ENCODE measurements around the gene FOXE1.

FOXE1 gene

GRCh38 chr9:97848480-97849237, 4.4 kb upstream of the FOXE1 start:
- DNase-seq: peak; percentile 38

- no peak for DNase-seq
Measured at GRCh38 chr9:97849980-97850379, 3.0 kb upstream of the FOXE1 start.

- DNase-seq: peak; percentile 41
Measured at GRCh38 chr9:97850746-97851445, 2.1 kb upstream of the FOXE1 start.

- DNase-seq: no peak
Measured at GRCh38 chr9:97851446-97851883, 1.6 kb upstream of the FOXE1 start.

- peak; percentile 43 for DNase-seq
Measured at GRCh38 chr9:97852001-97852398, 1.0 kb upstream of the FOXE1 start.

GRCh38 chr9:97852399-97853055, 499 bp upstream of the FOXE1 start:
- DNase-seq: no peak

- DNase-seq: peak; percentile 77
Measured at GRCh38 chr9:97853844-97854695, 1.0 kb downstream of the FOXE1 start.

GRCh38 chr9:97854696-97855485, 1.9 kb downstream of the FOXE1 start:
- no peak for DNase-seq

- DNase-seq: no peak
Measured at GRCh38 chr9:97855486-97855875, 2.5 kb downstream of the FOXE1 start.

GRCh38 chr9:97855899-97856298, 2.9 kb downstream of the FOXE1 start:
- no peak for DNase-seq

GRCh38 chr9:97856857-97857605, 4.0 kb downstream of the FOXE1 start:
- DNase-seq: no peak

- no peak for DNase-seq
Measured at GRCh38 chr9:97857606-97858392, 4.8 kb downstream of the FOXE1 start.

GRCh38 chr9:97858393-97858713, 5.3 kb downstream of the FOXE1 start:
- no peak for DNase-seq

- DNase-seq: no peak
Measured at GRCh38 chr9:97858826-97859225, 5.8 kb downstream of the FOXE1 start.

- DNase-seq: no peak
Measured at GRCh38 chr9:97859346-97859745, 6.3 kb downstream of the FOXE1 start.

GRCh38 chr9:97860451-97861147, 7.6 kb downstream of the FOXE1 start:
- no peak for DNase-seq

GRCh38 chr9:97861148-97861475, 8.1 kb downstream of the FOXE1 start:
- no peak for DNase-seq

- DNase-seq: no peak
Measured at GRCh38 chr9:97863314-97863713, 10.3 kb downstream of the FOXE1 start.

GRCh38 chr9:97864396-97864795, 11.4 kb downstream of the FOXE1 start:
- DNase-seq: peak; percentile 38

GRCh38 chr9:97866300-97866699, 13.3 kb downstream of the FOXE1 start:
- no peak for DNase-seq

All from EL (cell line).